SIG-M5 treated with dmso at 0.1 percent for 504 hours (cell line): ENCODE measurements around the gene NTN5.
"Not testable (repeated sequence)": the region's sequence is repeated elsewhere in the genome, so short reads cannot be mapped to it uniquely, and the experiment has no call there.

ENCODE experiments used
- DNase-seq: peaks from one replicate; lab custom pipeline; 2025; ENCODE audit not compliant: unreplicated experiment; lab: John Stamatoyannopoulos, UW

Gene NTN5

DNA sequence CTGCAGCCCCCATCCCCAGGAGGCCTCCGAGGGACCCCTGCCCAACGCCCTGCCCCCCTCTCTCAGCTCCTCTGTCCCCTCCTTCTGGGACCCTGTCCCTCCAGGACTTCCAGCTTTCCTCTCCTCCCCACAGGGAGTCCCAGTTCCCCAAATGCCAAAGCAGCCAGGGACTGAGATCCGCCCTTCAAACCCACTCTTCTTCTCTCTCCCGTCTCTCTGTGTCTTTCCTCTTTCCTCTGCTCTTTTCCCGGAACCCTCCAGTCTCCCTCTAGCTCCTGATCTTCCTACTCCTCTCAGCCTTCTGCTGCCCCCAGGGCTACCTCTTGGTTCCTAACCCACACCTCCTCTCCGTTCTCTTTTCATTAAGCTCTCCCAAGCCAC is 27.2 kb downstream of the NTN5 start:
- DNase-seq, result no peak

DNA sequence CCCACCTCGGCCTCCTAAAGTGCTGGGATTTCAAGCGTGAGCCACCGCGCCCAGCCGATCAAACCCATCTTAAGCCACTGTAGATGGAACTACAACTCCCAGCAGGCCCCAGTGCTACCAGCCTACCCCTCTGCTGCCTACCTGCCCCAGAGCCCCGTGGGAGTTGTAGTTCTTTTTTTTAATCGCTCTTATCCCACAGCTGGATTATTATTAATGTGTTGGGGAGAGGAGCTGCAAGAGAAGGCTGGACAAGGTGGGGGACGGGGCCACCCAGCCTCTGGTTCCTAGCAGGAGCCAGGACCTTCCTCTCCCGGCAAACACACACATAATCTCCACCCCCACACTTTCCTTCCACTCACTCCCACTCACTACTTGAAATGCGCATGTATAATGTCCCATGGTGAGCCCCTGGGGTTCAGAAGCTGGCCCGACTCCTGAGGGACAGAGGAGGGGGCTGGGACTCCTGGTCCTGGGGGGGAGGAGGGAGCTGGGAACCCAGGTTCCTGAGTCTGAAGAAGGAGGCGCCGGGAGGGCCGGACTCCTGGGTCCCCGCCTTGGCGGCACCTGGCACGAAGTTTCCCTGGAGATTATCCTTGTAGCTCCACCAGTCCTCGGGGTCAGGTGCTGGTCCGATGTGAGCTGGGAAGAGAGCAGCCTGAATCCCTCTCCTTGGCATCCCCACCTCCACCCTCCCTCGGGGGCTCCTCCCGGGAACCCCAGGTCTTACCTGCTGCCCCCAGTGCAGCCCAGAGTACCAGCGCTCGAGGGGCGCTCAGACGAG is 27.8 kb downstream of the NTN5 start:
- DNase-seq, result peak; percentile 49

DNA sequence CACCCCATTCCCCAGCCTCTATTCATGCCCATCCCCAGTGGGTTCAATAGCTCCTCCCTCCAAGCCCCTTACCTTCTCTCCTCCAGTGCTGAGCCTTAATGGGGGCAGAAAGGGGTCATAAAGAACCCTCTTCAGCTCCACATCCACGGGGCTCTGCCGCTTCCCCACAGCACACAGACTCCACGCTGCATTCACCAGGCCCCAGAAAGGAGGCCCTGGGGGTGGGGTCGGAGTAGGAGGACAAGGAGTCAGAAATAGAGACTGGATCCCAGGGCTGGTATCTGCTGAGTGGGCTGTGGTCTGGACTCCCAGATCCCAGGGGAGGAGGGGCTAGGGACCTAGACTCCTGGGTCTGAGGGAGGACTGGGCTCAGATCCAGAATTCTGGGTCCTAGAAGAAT is 28.5 kb downstream of the NTN5 start:
- DNase-seq, result no peak

DNA sequence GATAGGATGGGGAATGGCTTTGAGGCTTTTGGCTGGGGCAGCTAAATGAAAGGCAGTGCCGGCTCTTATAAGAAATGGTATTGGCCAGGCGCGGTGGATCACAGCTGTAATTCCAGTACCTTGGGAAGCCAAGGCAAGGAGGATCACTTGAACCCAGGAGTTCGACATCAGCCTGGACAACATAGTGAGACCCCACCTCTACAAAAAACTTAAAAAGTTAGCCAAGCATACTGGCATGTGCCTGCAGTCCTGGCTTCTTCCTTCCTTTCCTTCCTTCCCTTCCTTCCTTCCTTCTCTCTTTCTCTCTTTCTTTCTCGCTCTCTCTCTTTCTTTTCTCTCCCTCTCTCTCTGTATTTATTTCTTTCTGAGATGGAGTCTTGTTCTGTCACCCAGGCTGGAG is 30.0 kb downstream of the NTN5 start:
- no peak for DNase-seq

DNA sequence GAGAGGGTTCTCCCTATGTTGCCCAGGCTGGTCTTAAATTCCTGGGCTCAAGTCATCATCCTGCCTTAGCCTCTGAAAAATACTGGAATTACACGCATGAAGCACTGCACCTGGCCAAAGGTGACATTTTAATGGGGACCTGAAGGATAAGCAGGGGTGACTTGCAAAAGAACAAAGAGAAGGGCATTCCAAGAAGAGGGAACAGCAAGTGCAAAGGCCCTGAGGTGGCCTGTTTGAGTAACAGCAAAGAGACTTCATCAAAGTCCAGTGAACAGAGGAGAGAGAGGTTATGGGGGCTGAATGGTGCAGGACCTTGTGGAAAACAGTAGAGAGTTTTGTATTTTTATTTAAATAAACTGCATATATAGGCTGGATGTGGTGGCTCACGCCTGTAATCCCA is 31.0 kb downstream of the NTN5 start:
- no peak for DNase-seq

DNA sequence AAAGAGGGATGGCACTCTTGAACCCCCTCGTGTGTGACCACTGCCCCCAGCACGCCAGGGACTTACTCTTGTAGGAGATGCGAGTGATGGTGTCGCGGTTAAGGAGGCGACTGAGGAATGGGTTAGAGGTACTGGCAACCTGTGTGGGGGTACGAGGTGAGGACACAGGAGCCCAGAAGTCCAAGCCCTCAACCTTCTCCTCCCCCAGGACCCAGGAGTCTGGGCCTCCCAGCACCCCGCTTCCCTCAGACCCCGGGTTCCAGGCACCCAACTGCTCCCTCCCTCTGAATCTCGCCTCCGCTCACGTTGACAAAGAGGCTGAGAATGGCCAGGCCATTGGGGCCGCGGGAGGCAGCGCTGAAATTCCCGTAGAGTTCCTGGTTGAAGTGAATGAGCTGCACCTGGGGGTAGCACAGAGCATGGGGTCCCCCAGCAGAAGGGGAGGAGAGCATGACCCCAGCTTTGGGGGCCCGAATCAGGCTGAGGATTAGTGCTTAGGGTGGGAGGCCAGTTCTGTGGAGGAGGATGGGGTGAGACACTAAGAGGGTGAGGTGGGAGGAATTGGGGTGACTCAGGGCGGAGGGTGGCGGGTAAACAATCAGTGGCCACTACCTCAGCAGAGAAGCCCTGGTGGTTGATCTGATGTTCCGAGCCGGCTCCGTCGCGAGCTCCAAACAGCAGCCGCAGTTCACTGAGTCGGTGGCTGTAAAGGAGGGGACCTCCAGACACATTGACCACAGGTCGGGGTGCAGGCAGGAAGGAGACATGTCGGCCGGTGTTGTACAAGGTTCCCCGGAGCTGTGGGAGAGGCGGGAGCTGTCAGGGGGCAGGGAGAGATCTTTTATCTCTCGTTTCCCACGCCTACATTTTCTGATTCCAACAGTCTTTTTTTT is 33.1 kb downstream of the NTN5 start:
- DNase-seq, result no peak

DNA sequence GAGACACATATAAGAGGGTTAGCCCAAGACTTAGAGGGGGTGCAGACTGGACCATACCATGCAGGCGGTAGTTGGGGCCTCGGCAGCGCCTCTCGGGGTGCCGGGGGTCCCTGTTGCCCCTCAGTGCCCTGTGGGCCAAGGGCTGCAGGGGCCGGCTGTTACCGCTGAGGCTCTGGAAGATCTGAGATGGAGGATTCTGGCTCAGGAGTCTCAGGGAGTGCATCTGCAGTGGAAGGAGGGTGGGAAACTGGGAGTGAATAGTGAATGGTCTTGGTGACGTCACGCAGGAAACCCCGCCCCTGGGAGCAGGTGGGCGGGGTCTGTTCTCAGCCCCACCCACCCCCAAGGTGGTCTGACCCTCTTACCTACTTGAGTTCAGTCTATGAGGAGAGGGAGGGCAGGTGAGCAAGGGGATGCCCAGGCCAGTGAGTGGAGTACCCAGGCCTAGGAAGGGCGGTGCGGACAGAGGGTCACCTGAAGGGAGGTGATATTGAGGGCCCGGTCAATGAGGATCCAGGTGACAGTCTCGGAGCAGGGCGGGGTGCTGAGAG is 33.9 kb downstream of the NTN5 start:
- DNase-seq, result no peak

DNA sequence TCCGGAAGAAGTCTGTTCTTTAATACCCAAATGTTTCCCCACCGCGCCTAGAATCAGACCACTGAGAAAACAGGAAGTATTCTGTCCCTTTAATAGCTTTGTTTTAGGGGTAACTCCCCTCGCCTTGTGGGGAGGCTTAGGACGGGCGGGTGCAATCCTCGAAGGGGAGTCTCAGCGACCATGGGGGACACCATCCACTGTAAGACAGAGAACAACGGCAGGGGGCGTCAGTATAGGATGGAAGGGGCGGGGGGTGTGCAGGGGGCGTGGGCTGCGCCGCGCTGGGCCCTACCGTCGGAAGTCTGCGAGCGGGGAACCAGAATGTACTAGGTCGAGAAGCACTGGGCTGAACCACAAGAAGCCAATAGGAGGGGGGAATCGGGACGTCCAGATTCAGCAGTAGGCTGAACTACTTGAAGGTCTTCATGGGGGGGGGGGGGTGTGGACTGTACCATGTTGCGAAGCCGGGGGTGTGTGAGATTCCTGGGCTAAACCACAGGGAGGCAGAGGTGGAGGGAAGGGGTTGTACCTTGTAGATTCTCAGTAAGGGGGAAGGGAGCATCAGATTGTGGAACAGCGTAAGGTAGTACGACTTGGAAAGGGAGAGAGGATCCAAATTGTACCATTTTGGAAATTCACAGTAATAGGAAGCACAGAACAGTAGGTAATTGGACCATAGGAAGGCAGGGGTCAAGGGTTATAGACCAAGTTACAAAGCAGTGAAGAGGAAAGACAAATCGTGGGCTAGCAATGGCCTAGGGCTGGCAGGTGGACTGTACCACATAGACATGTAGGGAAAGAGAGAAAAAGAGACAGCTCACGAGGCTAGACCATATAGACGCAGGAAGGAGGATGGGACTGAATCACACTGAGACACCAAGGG is 34.6 kb downstream of the NTN5 start:
- DNase-seq, result peak; percentile 89

DNA sequence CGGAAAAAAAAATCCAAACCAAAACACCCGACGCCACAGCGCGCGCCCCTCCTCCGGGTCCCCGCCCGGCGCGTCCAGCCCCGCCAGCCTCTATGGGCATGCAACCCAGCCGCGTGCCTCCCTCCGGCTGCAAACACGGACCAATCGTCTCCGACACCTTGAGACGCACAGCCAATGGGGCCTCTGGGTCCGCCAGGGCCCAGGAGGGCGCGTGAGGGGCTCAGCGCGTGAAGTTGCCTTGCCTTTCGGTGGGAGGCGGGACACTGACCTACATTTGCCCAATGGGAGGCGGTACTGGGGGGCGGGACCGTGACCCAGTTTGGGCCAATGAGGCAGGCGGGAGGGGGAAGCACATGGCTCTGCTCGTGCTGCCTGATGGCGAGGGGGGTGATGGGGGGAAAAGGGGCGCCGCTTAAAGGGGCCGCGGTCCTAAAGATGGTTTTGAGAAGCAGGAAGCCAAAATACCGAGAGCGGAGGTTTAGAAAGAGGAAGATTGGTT is 35.3 kb downstream of the NTN5 start:
- peak; percentile 100 for DNase-seq

DNA sequence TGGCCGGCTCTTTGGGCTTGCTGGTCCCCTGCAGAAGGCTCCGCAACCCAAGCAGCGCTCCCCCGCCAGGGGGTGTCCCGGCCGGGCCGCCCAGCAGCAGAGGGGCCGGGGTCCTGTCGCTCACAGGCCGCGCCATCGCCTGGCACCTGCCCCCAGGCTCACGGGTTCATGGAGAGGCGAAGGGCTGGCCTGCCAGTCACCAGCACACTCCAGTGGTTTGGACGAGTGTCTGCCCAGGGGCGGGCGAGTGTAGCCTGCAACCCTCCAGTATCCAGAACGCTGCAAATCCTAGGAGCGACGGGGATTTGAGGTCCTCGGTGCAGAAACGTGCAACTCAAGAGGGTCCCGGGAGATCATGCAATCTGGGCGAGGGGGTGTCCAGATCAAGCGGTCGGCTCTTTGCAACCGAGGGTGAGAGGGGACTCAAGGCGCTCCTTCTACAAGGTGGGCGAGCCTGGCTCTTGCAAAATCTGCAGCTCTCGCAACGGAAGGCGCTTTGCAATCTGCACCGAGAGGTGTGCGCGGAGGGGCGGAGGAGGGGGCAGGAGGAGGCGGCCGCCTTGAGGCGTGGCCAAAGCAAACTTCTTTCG is 35.9 kb downstream of the NTN5 start, which contains the start of gene DBP:
Gene DBP, minus strand, starts transcription at position 521 of the 590 bp plus-strand sequence. Its CDS starts 385 bp downstream, at position 136.
- DNase-seq, result peak; percentile 71

DNA sequence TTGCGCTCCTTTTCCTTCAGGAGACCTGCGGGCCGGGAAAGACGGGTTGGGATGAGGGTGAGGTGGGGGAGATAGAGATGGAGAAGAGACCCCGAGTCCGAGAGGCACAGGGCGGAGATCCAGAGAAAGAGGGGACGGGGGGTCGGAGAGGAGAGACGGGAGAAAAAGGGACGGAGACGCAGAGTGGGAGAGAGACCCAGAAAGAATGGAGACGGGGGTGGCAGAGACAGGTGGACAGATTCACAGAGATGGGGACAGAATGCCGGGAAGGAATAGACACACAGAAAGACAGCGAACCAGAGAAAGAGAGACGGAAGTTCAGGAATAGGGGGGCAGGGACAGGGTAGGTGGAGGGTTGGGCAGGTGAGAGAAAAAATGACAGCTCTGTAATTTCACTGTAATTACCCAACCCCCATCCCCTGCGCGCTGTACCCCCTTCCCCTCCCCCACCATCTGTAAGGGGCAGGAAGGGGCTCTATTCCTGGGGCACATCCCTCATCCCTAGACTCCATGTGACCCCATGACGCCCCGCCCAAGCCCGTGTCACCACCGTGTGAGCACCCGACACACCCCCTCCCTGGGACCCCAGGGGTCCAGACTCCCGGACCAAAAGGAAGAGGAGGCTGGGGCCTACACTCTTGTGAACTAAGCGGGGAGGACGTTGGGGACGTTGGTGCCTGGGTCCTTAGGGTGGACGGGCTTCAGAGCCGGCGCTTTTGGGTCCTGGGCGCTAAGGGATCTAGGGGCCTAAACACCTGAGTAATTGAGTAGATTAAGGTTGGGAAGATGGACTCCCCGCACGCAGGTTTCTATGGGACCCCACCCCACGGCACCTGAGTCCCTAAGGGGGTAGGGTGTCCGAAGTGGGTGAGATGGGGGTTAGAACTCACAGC is 36.6 kb downstream of the NTN5 start:
- no peak for DNase-seq

DNA sequence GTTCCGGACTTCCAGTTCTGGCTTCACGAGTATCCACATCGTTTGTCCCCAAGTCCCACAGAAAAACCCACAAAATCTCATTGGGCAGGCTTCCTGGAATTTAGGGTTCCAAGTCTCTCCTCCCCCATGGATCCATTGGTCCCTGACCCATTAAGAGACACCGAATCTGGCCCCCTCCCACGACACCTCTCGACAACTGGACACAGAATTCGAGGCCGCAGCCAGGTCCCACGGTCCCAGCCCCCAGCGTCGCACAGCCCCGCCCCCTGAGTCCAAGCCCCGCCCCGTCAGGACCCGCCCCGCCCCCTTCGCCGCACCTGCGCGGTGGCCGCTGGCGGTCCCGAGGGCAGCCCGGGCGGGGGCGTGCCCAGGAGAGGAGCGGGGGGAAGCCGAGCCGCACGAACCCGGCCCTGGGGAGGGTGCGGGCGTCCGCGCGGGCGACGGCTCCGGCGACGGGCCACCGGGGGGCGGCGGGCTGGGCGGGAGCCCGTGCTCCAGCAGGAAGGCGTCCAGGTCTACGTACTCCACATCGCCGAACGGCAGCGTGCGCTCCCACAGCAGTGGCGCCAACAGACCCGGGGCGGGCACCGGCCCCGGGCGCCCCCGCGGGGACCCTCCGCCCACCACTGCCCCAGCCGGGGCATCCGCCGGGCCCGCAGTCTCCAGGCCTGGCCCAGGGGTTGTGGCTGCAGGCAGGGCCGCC is 37.4 kb downstream of the NTN5 start:
- DNase-seq, result peak; percentile 36

DNA sequence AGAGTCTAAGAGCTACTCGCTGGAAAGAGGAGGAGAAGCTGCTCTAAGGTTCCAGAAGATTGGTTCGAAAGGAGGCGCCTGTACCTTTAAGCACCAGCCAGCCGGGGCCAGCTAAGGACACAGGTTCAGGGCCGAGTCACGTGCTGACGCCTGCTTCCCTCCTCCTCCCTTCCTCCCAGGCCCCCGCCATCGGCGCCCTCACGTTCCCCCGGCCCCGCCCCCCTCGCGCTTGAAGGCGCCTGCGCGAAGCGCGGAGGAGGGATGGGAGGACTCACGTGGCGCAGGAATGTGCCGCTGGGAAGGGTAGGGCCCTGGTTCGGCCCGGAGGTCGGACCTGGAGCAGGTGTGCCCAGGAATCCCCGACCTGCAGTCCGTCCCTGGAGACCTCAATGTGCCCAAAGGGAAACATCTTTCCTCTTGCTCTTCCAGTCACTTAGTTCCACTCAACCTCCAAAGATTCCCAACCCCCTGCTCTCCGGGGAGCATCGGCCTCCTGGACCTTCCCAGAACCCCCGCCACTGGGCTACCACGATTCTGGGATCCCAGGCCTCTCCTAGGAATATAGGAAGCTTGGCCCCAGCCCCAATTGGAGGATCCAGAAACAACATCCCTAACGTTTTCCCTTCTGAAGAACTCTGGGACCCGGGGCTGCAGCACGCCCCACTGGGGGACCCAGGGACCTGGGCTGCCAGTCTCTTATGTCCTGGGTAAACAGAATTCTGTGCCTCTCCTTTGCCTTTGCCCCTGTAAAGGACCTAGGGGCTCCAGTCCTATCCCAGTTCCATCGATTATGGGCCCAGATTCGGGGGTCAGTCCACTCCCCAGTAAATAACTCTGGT is 38.2 kb downstream of the NTN5 start:
- DNase-seq, result peak; percentile 94

DNA sequence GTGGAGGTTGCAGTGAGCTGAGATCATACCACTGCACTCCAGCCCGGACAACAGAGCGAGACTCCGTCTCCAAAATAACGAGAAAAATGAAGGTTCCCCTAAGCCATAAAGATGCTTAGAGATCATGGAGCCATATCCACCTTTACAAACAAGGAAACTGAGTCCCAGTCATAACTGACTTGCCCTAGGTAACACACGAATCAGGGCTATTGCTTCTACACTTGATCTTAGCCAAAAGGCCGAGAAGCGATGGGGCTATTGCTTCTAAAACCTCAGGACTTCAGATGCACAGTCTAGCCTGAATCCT is 38.8 kb downstream of the NTN5 start:
- no peak for DNase-seq

DNA sequence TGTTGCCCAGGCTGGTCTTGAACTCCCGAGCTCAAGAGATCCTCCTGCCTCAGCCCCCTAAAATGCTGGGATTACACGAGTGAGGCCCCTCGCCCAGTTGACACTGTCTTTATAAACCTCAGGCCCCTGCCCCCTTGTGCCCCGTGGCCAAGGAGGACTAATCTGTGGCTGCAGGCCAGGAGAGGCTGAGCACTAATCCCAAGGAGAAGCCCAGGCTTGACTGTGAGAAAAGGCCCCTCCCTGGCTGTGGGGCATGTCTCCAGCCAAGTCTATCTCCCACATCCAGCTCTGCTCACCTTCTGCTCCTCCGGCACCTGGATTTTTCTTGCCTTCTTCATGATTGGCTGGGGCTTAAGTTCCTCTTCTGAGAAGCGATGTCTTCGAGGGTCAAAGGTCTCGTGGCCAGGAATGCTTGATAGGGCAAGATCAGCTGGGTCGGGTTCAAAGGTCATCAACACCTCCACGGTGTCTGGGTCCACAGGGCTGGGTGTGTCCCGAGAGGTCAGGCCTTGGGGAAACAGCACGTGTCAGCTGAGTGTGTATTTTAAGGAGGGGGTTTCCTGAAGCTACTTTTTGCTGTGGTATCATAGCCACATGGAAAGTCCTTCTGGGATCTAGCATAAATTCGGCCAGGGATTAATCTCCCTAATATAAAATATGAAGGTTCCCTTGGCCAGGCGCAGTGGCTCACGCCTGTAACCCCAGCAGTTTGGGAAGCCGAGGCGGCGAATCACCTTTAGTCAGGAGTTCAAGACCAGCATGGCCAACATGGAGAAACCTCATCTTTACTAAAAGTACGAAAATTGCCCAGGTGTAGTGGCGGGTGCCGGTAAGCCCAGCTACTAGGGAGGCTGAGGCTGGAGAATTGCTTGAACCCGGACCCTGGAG is 39.4 kb downstream of the NTN5 start:
- no peak for DNase-seq

DNA sequence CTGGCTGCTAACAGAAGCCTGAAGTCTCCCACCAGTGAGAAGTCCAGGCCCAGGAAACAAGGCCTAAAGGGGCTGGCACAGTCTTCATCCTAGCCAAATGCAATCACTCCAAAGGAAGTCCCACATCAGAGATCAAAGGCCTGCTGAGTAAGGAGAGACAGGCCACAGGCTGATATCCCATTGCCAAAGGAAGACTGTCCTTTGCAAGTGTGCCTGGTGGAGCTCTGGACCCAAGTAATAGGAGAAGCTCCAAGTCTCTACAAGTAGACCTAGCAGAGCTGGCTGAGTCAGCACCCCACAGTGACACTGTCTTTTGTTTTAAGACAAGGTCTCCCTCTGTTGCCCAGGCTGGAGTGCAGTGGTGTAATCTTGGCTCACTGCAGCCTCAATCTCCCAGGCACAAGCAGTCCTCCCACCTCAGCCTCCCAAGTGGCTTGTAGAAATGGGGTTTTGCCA is 40.1 kb downstream of the NTN5 start:
- no peak for DNase-seq

DNA sequence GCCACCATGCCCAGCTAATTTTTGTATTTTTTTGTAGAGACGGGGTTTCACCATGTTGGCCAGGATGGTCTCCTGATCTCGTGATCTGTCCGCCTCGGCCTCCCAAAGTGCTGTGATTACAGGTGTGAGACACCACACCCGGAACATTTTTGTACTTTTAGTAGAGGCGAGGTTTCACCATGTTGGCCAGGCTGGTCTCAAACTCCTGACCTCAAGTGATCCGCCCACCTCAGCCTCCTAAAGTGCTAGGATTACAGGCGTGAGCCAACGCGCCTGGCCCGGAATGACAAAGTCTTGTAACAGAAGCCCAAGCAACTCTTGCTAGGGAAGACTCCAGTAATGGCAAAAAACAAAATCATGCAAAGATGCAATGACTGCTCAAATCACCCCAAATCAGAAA is 40.5 kb downstream of the NTN5 start:
- DNase-seq, result not testable (repeated sequence)
